ENCODE measurements around the gene CKMT2. TPM values are rescaled to one million over a fixed set of nuclear protein-coding genes. Genes with fewer than 3 reads are reported as not detected.
"Not testable (repeated sequence)": the region's sequence is repeated elsewhere in the genome, so short reads cannot be mapped to it uniquely, and the experiment has no call there.

CKMT2 gene
- polyA plus RNA-seq, 10 donors: 40.2 to 93.1 (median 76.0) TPM

- no peak for DNase-seq
Observed at GRCh38 chr5:81247441-81247972, 14.4 kb downstream of the CKMT2 start.

- DNase-seq: no peak
Observed at GRCh38 chr5:81249240-81249639, 16.1 kb downstream of the CKMT2 start.

- no peak for DNase-seq
Observed at GRCh38 chr5:81250004-81250403, 16.9 kb downstream of the CKMT2 start.

GRCh38 chr5:81251922-81252321 lies 18.8 kb downstream of the CKMT2 start:
- no peak for DNase-seq

GRCh38 chr5:81252904-81253303 lies 19.8 kb downstream of the CKMT2 start:
- DNase-seq: no peak

- no peak for DNase-seq
Observed at GRCh38 chr5:81253875-81254274, 20.8 kb downstream of the CKMT2 start.

GRCh38 chr5:81254886-81255559 lies 21.9 kb downstream of the CKMT2 start:
- DNase-seq: no peak

GRCh38 chr5:81256766-81257165 lies 23.6 kb downstream of the CKMT2 start:
- no peak for DNase-seq

GRCh38 chr5:81262796-81263195 lies 29.7 kb downstream of the CKMT2 start:
- not testable (repeated sequence) for DNase-seq

- DNase-seq: no peak
Observed at GRCh38 chr5:81265101-81265500, 32.0 kb downstream of the CKMT2 start.

GRCh38 chr5:81268521-81269196 lies 35.5 kb downstream of the CKMT2 start:
- DNase-seq: peak in 2 of 3 donors; percentile 15 to 60

GRCh38 chr5:81269751-81270393 lies 36.8 kb downstream of the CKMT2 start:
- no peak for DNase-seq

GRCh38 chr5:81270394-81271027 lies 37.4 kb downstream of the CKMT2 start:
- DNase-seq: not testable (repeated sequence)

GRCh38 chr5:81283976-81284375 lies 50.9 kb downstream of the CKMT2 start:
- DNase-seq: no peak

GRCh38 chr5:81286059-81286617 lies 53.0 kb downstream of the CKMT2 start:
- no peak for DNase-seq

GRCh38 chr5:81288021-81288433 lies 54.9 kb downstream of the CKMT2 start:
- DNase-seq: no peak

- no peak for DNase-seq
Observed at GRCh38 chr5:81290146-81290545, 57.0 kb downstream of the CKMT2 start.

GRCh38 chr5:81292130-81292529 lies 59.0 kb downstream of the CKMT2 start:
- no peak for DNase-seq

- DNase-seq: not testable (repeated sequence)
Observed at GRCh38 chr5:81294021-81294420, 60.9 kb downstream of the CKMT2 start.

GRCh38 chr5:81297531-81297930 lies 64.4 kb downstream of the CKMT2 start:
- no peak for DNase-seq

- no peak for DNase-seq
Observed at GRCh38 chr5:81300921-81301270, 67.8 kb downstream of the CKMT2 start.
